ENCODE results near the gene CR1.
"Not testable (repeated sequence)": the region's sequence is repeated elsewhere in the genome, so short reads cannot be mapped to it uniquely, and the experiment has no call there.

The CR1 gene

GRCh38 chr1:207503950-207504349 lies 8.0 kb downstream of the CR1 start:
- DNase-seq (ENCODE audit: low read depth in 2 of 2) = no peak

GRCh38 chr1:207504438-207504837 lies 8.5 kb downstream of the CR1 start:
- DNase-seq (ENCODE audit: low read depth in 2 of 2) = no peak

- no peak for DNase-seq (ENCODE audit: low read depth in 2 of 2)
Observed at GRCh38 chr1:207510444-207510843, 14.5 kb downstream of the CR1 start.

GRCh38 chr1:207514890-207515289 lies 18.9 kb downstream of the CR1 start:
- no peak for DNase-seq (ENCODE audit: low read depth in 2 of 2)

- DNase-seq (ENCODE audit: low read depth in 2 of 2) = no peak
Observed at GRCh38 chr1:207516729-207517128, 20.8 kb downstream of the CR1 start.

- no peak for DNase-seq (ENCODE audit: low read depth in 2 of 2)
Observed at GRCh38 chr1:207518608-207519236, 22.8 kb downstream of the CR1 start.

GRCh38 chr1:207519505-207520399 lies 23.8 kb downstream of the CR1 start:
- DNase-seq (ENCODE audit: low read depth in 2 of 2) = no peak

- DNase-seq (ENCODE audit: low read depth in 2 of 2) = not testable (repeated sequence)
Observed at GRCh38 chr1:207520400-207521345, 24.7 kb downstream of the CR1 start.

GRCh38 chr1:207525239-207525638 lies 29.3 kb downstream of the CR1 start:
- not testable (repeated sequence) for DNase-seq (ENCODE audit: low read depth in 2 of 2)

GRCh38 chr1:207528401-207528800 lies 32.4 kb downstream of the CR1 start:
- not testable (repeated sequence) for DNase-seq (ENCODE audit: low read depth in 2 of 2)

- DNase-seq (ENCODE audit: low read depth in 2 of 2) = not testable (repeated sequence)
Observed at GRCh38 chr1:207536263-207536662, 40.3 kb downstream of the CR1 start.

- DNase-seq (ENCODE audit: low read depth in 2 of 2) = not testable (repeated sequence)
Observed at GRCh38 chr1:207546677-207547357, 50.9 kb downstream of the CR1 start.

GRCh38 chr1:207554823-207555222 lies 58.9 kb downstream of the CR1 start:
- not testable (repeated sequence) for DNase-seq (ENCODE audit: low read depth in 2 of 2)

GRCh38 chr1:207565546-207566468 lies 69.8 kb downstream of the CR1 start:
- no peak for DNase-seq (ENCODE audit: low read depth in 2 of 2)

- DNase-seq (ENCODE audit: low read depth in 2 of 2) = not testable (repeated sequence)
Observed at GRCh38 chr1:207571926-207572325, 76.0 kb downstream of the CR1 start.

GRCh38 chr1:207573074-207573473 lies 77.1 kb downstream of the CR1 start:
- DNase-seq (ENCODE audit: low read depth in 2 of 2) = not testable (repeated sequence)

GRCh38 chr1:207575381-207575780 lies 79.4 kb downstream of the CR1 start:
- not testable (repeated sequence) for DNase-seq (ENCODE audit: low read depth in 2 of 2)

- DNase-seq (ENCODE audit: low read depth in 2 of 2) = no peak
Observed at GRCh38 chr1:207578796-207579435, 83.0 kb downstream of the CR1 start.

- DNase-seq (ENCODE audit: low read depth in 2 of 2) = no peak
Observed at GRCh38 chr1:207579436-207579799, 83.5 kb downstream of the CR1 start.
